T-helper 17 cell (primary cell): ENCODE measurements around the gene VPS50. TPM values are rescaled to one million over a fixed set of nuclear protein-coding genes. Genes with fewer than 3 reads are reported as not detected.

Experiments used
- ATAC-seq: fragments of 150-1000 bp; cut with Tn5 transposase; 2 replicates; pipeline ENCODE4 v1.10.0; 2021; ENCODE audit warnings: mild to moderate bottlenecking, moderate library complexity
- DNase-seq, 3 donors: peaks; one replicate each; pipeline versions ENCODE4 v3.0.0 to v3.0.0-alpha.2; 2020 to 2021
- H3K9me3 ChIP-seq: one replicate; pipeline ENCODE4 v1.7.0; 2013; ENCODE audit warnings: low read length, mild to moderate bottlenecking; ENCODE audit not compliant: control insufficient read depth, poor library complexity, severe bottlenecking
- H3K27ac Mint-ChIP-seq: one replicate; pipeline ENCODE4 v1.8.0; 2022; ENCODE audit warnings: mild to moderate bottlenecking, moderate library complexity, mixed read lengths
- H3K27me3 Mint-ChIP-seq: one replicate; pipeline ENCODE4 v1.8.0; 2022; ENCODE audit warnings: mixed read lengths
- H3K36me3 Mint-ChIP-seq: one replicate; pipeline ENCODE4 v1.8.0; 2022; ENCODE audit warnings: low read depth, mixed read lengths
- H3K4me1 Mint-ChIP-seq: one replicate; pipeline ENCODE4 v1.8.0; 2022; ENCODE audit warnings: mild to moderate bottlenecking, mixed read lengths
- H3K4me3 Mint-ChIP-seq: one replicate; pipeline ENCODE4 v1.8.0; 2022; ENCODE audit warnings: mild to moderate bottlenecking, moderate library complexity, mixed read lengths
- total RNA-seq, 4 donors: library from RNA in 2 of 4; stranded (reverse) in 2 of 4; gene quantifications; one replicate each; pipeline ENCODE4 v1.2.3 and lab custom pipeline; 2022 to 2026

Gene VPS50
- total RNA-seq, 2 donors from 2014 or later = 23.8 to 27.5 TPM

GRCh38 chr7:93409324-93409723 lies 177.2 kb downstream of the VPS50 start:
- Mint-ChIP-seq H3K27ac (no peak overlapping the region), H3K36me3 (no peaks in the 10 kb centered on the region), H3K27me3 (peaks cover 7% of the 10 kb centered on the region), H3K4me3 (no peak overlapping the region), H3K4me1 (no peaks in the 10 kb centered on the region)
- DNase-seq (no peak), ATAC-seq (no peak)
- H3K9me3 ChIP-seq = peaks cover 4% of the 10 kb centered on the region

Other genes with a start within 250 kb of the VPS50 start
- gene SAMD9, start 114.4 kb upstream of the VPS50 start, total RNA-seq = 10 to 100 TPM; 25.4 to 25.7 TPM
- 10 to 100 TPM; 17.7 to 24.7 TPM for gene SAMD9L, start 84.0 kb upstream of the VPS50 start, total RNA-seq
- not detected for gene HEPACAM2, start 5.9 kb upstream of the VPS50 start, total RNA-seq